HG03469 (cell line): ENCODE data around the gene SULF2.

Experiments used
- ATAC-seq: cut with Tn5 transposase; IDR thresholded peaks from one replicate; pipeline ENCODE4 v1.9.1; 2021; ENCODE audit warnings: mild to moderate bottlenecking, moderate library complexity, moderate number of reproducible peaks; ENCODE audit not compliant: unreplicated experiment

The SULF2 gene

GRCh38 chr20:47688385-47689381 lies 96.6 kb downstream of the SULF2 start:
- no peak for ATAC-seq

GRCh38 chr20:47687095-47687987 lies 97.9 kb downstream of the SULF2 start:
- ATAC-seq: no peak

- no peak for ATAC-seq
Measured at GRCh38 chr20:47686545-47686944, 98.7 kb downstream of the SULF2 start.

GRCh38 chr20:47684306-47685080 lies 100.8 kb downstream of the SULF2 start:
- no peak for ATAC-seq

GRCh38 chr20:47682916-47683315 lies 102.4 kb downstream of the SULF2 start:
- ATAC-seq: no peak

- ATAC-seq: no peak
Measured at GRCh38 chr20:47682028-47682783, 103.1 kb downstream of the SULF2 start.

GRCh38 chr20:47680804-47681529 lies 104.3 kb downstream of the SULF2 start:
- ATAC-seq: no peak

- ATAC-seq: no peak
Measured at GRCh38 chr20:47679462-47679861, 105.8 kb downstream of the SULF2 start.

GRCh38 chr20:47678536-47678935 lies 106.7 kb downstream of the SULF2 start:
- no peak for ATAC-seq

- ATAC-seq: no peak
Measured at GRCh38 chr20:47677635-47678453, 107.4 kb downstream of the SULF2 start.

GRCh38 chr20:47676912-47677634 lies 108.2 kb downstream of the SULF2 start:
- ATAC-seq: no peak

GRCh38 chr20:47676219-47676721 lies 109.0 kb downstream of the SULF2 start:
- no peak for ATAC-seq

- no peak for ATAC-seq
Measured at GRCh38 chr20:47675190-47676142, 109.8 kb downstream of the SULF2 start.

GRCh38 chr20:47674686-47675085 lies 110.6 kb downstream of the SULF2 start:
- ATAC-seq: no peak

- ATAC-seq: no peak
Measured at GRCh38 chr20:47674145-47674544, 111.1 kb downstream of the SULF2 start.

- ATAC-seq: no peak
Measured at GRCh38 chr20:47673671-47673955, 111.7 kb downstream of the SULF2 start.
